ENCODE data around the gene INTS3.

DNA sequence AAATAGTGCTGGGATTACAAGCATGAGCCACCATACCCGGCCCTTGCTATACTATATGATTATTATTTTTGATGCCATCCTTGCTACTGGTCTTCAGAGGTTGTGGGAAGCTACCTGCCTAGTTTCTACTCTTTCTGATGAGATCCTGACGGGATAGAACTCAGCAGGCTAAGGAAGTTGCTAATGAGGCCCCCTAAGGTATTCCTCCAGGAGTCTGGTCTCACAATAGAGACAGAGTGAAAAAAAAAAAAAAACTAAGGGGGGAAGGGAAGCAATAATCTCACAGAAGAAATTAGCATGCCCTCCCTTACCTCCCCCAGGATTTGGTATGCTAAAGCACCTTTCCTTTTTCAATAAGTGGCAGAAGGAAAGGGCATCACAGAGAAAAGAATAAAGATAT lies 17.6 kb downstream of the INTS3 start:
- TF ChIP-seq, protein P1, sequence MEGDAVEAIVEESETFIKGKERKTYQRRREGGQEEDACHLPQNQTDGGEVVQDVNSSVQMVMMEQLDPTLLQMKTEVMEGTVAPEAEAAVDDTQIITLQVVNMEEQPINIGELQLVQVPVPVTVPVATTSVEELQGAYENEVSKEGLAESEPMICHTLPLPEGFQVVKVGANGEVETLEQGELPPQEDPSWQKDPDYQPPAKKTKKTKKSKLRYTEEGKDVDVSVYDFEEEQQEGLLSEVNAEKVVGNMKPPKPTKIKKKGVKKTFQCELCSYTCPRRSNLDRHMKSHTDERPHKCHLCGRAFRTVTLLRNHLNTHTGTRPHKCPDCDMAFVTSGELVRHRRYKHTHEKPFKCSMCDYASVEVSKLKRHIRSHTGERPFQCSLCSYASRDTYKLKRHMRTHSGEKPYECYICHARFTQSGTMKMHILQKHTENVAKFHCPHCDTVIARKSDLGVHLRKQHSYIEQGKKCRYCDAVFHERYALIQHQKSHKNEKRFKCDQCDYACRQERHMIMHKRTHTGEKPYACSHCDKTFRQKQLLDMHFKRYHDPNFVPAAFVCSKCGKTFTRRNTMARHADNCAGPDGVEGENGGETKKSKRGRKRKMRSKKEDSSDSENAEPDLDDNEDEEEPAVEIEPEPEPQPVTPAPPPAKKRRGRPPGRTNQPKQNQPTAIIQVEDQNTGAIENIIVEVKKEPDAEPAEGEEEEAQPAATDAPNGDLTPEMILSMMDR (conservative IDR thresholded peaks at IDR 0.05) = no peak
- TF ChIP-seq ZFX (IDR thresholded peaks at IDR 0.05) = no peak
